H7 (cell line): ENCODE data around the gene SCTR. TPM values are rescaled to one million over a fixed set of nuclear protein-coding genes. Genes with fewer than 3 reads are reported as not detected.
"Not testable (repeated sequence)": the region's sequence is repeated elsewhere in the genome, so short reads cannot be mapped to it uniquely, and the experiment has no call there.

Experiments
- DNase-seq: peaks from one replicate; pipeline ENCODE4 v3.0.0; 2012
- H3K27me3 ChIP-seq: 2 replicates; pipeline ENCODE4 v1.6.0; 2011; ENCODE audit warnings: mild to moderate bottlenecking, low read length; ENCODE audit not compliant: control insufficient read depth, insufficient read depth
- H3K36me3 ChIP-seq: replicated peaks from 2 replicates; pipeline ENCODE4 v1.5.1; 2011; ENCODE audit warnings: low read length; ENCODE audit not compliant: control insufficient read depth, insufficient read depth
- H3K4me3 ChIP-seq: 2 replicates; pipeline ENCODE4 v1.5.1; 2011; ENCODE audit warnings: low read depth, mild to moderate bottlenecking, control low read depth, low read length, moderate library complexity; ENCODE audit not compliant: insufficient read depth
- total RNA-seq: library from RNA; depleted of rRNA; stranded (reverse); fragments of >200 nt; shearing (Covaris generic); gene quantifications from 2 replicates; pipeline ENCODE4 v1.2.3, GENCODE V29; 2014; rRNA removed

Gene SCTR
- total RNA-seq, 1 experiment from 2014 or later, result not detected

DNA sequence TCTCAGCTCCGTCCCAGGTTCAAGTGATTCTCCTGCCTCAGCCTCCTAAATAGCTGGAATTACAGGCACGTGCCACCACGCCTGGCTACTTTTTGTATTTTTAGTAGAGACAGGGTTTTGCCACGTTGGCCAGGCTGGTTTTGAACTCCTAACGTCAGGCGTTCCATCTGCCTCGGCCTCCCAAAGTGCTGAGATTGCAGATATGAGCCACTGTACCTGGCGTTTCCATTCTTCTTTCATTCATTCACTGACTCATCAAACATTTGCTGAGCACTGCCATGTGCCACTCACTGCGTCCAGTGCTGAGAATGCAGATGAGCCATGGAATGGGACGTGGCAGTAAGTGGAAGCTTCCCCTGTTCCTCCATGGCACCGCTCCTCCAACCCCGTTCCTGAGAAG, 120.7 kb downstream of the SCTR start:
- H3K36me3 ChIP-seq, H3K27me3 ChIP-seq, DNase-seq, H3K4me3 ChIP-seq: not testable (repeated sequence)

- H3K36me3 ChIP-seq, result no peaks in the 10 kb centered on the region
- no peak for DNase-seq
Observed at GRCh38 chr2:119402645-119403560, 121.4 kb downstream of the SCTR start.

GRCh38 chr2:119402106-119402505, 122.2 kb downstream of the SCTR start:
- H3K36me3 ChIP-seq, result no peaks in the 10 kb centered on the region
- no peaks in the 10 kb centered on the region for H3K27me3 ChIP-seq
- no peak overlapping the region for H3K4me3 ChIP-seq
- no peak for DNase-seq

More at GRCh38 chr2:119402645-119403560, 121.4 kb downstream of the SCTR start:
- H3K4me3 ChIP-seq, result no peak overlapping the region
- H3K27me3 ChIP-seq, result no peaks in the 10 kb centered on the region

DNA sequence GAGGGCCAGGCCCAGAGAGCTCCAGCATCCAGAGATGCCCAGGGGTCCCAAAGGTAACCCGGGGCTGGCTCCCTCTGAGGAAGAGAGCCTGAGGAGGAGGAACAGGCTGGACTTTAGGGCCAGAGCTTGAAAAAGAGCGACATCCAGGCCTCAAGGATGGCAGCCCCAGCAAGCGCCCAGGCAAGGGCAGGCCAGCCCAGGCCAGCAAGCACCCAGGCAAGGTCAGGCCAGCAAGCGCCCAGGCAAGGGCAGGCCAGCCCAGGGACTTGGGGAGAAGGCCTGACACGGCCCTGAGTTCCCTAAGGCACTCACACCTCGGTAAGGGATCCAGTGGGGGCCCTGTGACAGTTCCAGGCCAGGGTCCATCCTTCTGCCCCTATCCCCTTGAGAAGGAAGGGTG, 127.1 kb downstream of the SCTR start:
- Histone ChIP-seq H3K36me3 (no peaks in the 10 kb centered on the region), H3K27me3 (no peaks in the 10 kb centered on the region), H3K4me3 (no peak overlapping the region)
- no peak for DNase-seq

DNA sequence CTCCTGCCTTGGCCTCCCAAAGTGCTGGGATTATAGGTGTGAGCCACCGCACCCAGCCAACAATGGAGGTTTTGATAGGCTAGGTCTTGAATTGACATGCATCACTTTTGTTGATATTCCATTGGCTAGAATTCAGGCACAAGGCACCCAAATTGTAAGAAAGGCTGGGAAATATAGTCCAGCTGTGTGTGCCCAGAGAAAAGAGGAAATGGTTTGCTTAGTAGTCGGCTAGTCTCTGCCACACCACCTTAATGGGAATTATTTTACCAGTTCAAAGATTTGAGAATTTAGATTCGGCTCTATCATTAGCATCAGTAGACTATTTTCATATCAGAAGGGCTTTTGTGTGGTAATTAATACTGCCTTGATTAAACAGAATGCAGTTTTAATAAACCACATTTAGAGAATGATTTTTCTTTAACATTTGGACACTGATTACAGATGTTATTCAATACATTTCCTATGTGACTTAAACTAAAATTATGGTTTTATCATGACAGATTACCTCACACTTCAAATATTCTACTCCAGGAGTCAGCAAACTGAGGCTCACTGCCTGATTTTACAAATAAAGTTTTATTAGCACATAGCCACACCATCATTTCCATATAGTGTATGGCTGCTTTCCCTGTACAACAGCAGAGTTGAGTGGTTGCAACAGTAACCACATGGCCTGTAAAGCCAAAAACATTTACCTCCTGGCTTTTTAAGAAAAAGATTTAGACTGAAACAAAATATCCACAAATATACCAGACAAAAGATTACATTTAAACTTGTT, 130.1 kb downstream of the SCTR start:
- DNase-seq, result no peak
- no peak overlapping the region for H3K4me3 ChIP-seq
- no peaks in the 10 kb centered on the region for H3K27me3 ChIP-seq
- H3K36me3 ChIP-seq, result no peaks in the 10 kb centered on the region

Other genes starting within 250 kb of the SCTR start
- 11.0 and 14.1 TPM in 2 replicates for gene C2orf76, start 157.6 kb downstream of the SCTR start, total RNA-seq
- gene DBI, start 157.5 kb downstream of the SCTR start, total RNA-seq, result 94.0 and 97.5 TPM in 2 replicates
- 4.2 and 5.0 TPM in 2 replicates for gene TMEM37, start 92.6 kb downstream of the SCTR start, total RNA-seq
- gene CFAP221, start 20.0 kb upstream of the SCTR start, total RNA-seq, result 0.07 and 0.37 TPM in 2 replicates
- 86.6 and 90.0 TPM in 2 replicates for gene TMEM177, start 154.7 kb upstream of the SCTR start, total RNA-seq
- gene PTPN4, start 235.4 kb upstream of the SCTR start, total RNA-seq, result 39.4 and 41.6 TPM in 2 replicates